ENCODE measurements around the gene DOK6. TPM values are rescaled to one million over a fixed set of nuclear protein-coding genes. Genes with fewer than 3 reads are reported as not detected.
A peak's percentile ranks its signal among the peaks of the same experiment; 100 is the strongest.

The DOK6 gene
- total RNA-seq, 1 experiment from 2014 or later, result 4.1 TPM

GRCh38 chr18:69715191-69715795 is 314.6 kb downstream of the DOK6 start (continued):
- TF ChIP-seq ZNF232 (CRISPR knock-in tag; IDR thresholded peaks at IDR 0.05), result no peak
- no peak for TF ChIP-seq ERG (CRISPR knock-in tag; IDR thresholded peaks at IDR 0.05)

GRCh38 chr18:69717586-69717985 is 316.9 kb downstream of the DOK6 start:
- CTCF ChIA-PET, result no interaction called here
- TF ChIP-seq ZNF671 (CRISPR knock-in tag; IDR thresholded peaks at IDR 0.05) (no peak), HMGA2 (CRISPR knock-in tag; IDR thresholded peaks at IDR 0.05) (no peak), GRHL2 (CRISPR knock-in tag; IDR thresholded peaks at IDR 0.05; ENCODE audit: insufficient replicate concordance, severe bottlenecking) (no peak), ZNF232 (CRISPR knock-in tag; IDR thresholded peaks at IDR 0.05) (no peak), ATF3 (CRISPR knock-in tag; conservative IDR thresholded peaks at IDR 0.05) (no peak), STAT6 (CRISPR knock-in tag; conservative IDR thresholded peaks at IDR 0.05; ENCODE audit: low read depth) (no peak), USF1 (CRISPR knock-in tag; IDR thresholded peaks at IDR 0.05) (no peak), ETV6 (CRISPR knock-in tag; IDR thresholded peaks at IDR 0.05) (no peak), IRF2 (CRISPR knock-in tag; IDR thresholded peaks at IDR 0.05; ENCODE audit: borderline replicate concordance, low read depth) (no peak), ZNF317 (CRISPR knock-in tag; IDR thresholded peaks at IDR 0.05; ENCODE audit: borderline replicate concordance, low read depth) (no peak), FOXP1 (CRISPR knock-in tag; IDR thresholded peaks at IDR 0.05; ENCODE audit: borderline replicate concordance) (no peak), E2F5 (CRISPR knock-in tag; IDR thresholded peaks at IDR 0.05) (no peak), ZNF396 (CRISPR knock-in tag; IDR thresholded peaks at IDR 0.05; ENCODE audit: borderline replicate concordance) (no peak), RELA (CRISPR knock-in tag; IDR thresholded peaks at IDR 0.05; ENCODE audit: borderline replicate concordance) (no peak)
- TF ChIP-seq, protein P1, sequence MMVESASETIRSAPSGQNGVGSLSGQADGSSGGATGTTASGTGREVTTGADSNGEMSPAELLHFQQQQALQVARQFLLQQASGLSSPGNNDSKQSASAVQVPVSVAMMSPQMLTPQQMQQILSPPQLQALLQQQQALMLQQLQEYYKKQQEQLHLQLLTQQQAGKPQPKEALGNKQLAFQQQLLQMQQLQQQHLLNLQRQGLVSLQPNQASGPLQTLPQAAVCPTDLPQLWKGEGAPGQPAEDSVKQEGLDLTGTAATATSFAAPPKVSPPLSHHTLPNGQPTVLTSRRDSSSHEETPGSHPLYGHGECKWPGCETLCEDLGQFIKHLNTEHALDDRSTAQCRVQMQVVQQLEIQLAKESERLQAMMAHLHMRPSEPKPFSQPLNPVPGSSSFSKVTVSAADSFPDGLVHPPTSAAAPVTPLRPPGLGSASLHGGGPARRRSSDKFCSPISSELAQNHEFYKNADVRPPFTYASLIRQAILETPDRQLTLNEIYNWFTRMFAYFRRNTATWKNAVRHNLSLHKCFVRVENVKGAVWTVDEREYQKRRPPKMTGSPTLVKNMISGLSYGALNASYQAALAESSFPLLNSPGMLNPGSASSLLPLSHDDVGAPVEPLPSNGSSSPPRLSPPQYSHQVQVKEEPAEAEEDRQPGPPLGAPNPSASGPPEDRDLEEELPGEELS (CRISPR knock-in tag; IDR thresholded peaks at IDR 0.05), result no peak
- TF ChIP-seq, protein P2, sequence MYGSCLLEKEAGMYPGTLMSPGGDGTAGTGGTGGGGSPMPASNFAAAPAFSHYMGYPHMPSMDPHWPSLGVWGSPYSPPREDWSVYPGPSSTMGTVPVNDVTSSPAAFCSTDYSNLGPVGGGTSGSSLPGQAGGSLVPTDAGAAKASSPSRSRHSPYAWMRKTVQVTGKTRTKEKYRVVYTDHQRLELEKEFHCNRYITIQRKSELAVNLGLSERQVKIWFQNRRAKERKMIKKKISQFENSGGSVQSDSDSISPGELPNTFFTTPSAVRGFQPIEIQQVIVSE (CRISPR knock-in tag; IDR thresholded peaks at IDR 0.05; ENCODE audit: borderline replicate concordance), result no peak
- TF ChIP-seq, protein P3, sequence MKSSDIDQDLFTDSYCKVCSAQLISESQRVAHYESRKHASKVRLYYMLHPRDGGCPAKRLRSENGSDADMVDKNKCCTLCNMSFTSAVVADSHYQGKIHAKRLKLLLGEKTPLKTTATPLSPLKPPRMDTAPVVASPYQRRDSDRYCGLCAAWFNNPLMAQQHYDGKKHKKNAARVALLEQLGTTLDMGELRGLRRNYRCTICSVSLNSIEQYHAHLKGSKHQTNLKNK (CRISPR knock-in tag; IDR thresholded peaks at IDR 0.05), result no peak
- TF ChIP-seq, protein P4, sequence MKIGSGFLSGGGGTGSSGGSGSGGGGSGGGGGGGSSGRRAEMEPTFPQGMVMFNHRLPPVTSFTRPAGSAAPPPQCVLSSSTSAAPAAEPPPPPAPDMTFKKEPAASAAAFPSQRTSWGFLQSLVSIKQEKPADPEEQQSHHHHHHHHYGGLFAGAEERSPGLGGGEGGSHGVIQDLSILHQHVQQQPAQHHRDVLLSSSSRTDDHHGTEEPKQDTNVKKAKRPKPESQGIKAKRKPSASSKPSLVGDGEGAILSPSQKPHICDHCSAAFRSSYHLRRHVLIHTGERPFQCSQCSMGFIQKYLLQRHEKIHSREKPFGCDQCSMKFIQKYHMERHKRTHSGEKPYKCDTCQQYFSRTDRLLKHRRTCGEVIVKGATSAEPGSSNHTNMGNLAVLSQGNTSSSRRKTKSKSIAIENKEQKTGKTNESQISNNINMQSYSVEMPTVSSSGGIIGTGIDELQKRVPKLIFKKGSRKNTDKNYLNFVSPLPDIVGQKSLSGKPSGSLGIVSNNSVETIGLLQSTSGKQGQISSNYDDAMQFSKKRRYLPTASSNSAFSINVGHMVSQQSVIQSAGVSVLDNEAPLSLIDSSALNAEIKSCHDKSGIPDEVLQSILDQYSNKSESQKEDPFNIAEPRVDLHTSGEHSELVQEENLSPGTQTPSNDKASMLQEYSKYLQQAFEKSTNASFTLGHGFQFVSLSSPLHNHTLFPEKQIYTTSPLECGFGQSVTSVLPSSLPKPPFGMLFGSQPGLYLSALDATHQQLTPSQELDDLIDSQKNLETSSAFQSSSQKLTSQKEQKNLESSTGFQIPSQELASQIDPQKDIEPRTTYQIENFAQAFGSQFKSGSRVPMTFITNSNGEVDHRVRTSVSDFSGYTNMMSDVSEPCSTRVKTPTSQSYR (CRISPR knock-in tag; IDR thresholded peaks at IDR 0.05), result no peak
- TF ChIP-seq, protein P5, sequence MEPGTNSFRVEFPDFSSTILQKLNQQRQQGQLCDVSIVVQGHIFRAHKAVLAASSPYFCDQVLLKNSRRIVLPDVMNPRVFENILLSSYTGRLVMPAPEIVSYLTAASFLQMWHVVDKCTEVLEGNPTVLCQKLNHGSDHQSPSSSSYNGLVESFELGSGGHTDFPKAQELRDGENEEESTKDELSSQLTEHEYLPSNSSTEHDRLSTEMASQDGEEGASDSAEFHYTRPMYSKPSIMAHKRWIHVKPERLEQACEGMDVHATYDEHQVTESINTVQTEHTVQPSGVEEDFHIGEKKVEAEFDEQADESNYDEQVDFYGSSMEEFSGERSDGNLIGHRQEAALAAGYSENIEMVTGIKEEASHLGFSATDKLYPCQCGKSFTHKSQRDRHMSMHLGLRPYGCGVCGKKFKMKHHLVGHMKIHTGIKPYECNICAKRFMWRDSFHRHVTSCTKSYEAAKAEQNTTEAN (CRISPR knock-in tag; IDR thresholded peaks at IDR 0.05), result no peak

More at GRCh38 chr18:69717586-69717985, 316.9 kb downstream of the DOK6 start:
- no peak overlapping the region for H3K4me3 Mint-ChIP-seq
- POLR2A ChIA-PET, result no interaction called here
- H3K27ac Mint-ChIP-seq, result no peak overlapping the region
- H3K4me1 Mint-ChIP-seq, result peaks cover 5% of the 10 kb centered on the region
- H3K9me3 Mint-ChIP-seq, result peaks cover 33% of the 10 kb centered on the region
- ATAC-seq, result peak; percentile 60
- H3K27me3 Mint-ChIP-seq (ENCODE audit: low read depth), result no peaks in the 10 kb centered on the region; the same call in 1 of the 2 replicates
- no peak for DNase-seq (ENCODE audit: low spot score)
- H3K36me3 Mint-ChIP-seq, result peaks cover 30% of the 10 kb centered on the region

All from WTC11 (cell line).